Dermis microvascular lymphatic vessel endothelial cell (primary cell): ENCODE results near the gene TPI1. TPM values are rescaled to one million over a fixed set of nuclear protein-coding genes. Genes with fewer than 3 reads are reported as not detected.

Experiments used
- DNase-seq, 2 donors: peaks; one replicate each; pipeline versions ENCODE4 v3.0.0 to v3.0.0-alpha.2; 2010; ENCODE audit warnings: low read depth in 2 of 2
- total RNA-seq: library from RNA; depleted of rRNA; stranded (reverse); fragments of >200 nt; gene quantifications from 2 replicates; pipeline ENCODE4 v1.2.1, GENCODE V29; 2014

TPI1 gene
- total RNA-seq, 1 donor from 2014 or later = 977 TPM

DNA sequence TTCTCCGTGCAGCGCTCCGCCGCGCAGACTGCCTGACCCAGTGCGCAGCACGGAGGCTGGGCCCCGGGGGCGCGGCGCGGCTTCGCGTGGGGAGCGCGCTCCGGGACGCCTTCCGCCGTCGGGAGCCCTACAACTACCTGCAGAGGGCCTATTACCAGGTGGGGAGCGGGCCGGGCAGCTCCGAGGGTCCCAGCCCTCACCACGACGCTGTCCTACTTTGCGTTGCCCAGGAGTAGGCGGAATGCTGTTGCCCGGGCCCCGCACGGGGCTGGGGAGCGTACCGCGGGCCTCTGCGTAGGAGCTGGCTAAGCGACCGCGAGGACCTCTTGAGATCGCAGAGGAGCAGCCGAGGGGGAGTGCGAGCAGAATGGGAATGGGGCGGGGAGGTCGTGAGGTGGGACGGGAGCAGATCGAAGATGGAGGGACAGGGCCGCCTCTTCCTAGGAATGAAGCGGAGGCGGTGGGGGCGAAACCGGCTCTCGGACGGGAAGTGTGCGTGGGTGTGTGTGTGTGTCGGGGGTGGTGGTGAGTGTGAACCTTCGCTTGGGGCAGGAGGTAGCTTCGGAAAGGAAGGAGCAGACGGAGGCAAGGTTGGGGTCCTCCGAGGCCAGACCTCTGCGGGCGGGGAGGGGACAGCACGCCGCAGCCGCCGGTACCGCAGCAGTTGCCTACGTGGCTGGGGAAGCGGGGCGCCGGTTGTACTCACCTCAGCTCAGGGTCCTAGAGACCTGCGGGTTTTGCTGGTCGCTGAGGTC lies 38.4 kb upstream of the TPI1 start:
- peak in 1 of 2 donors; percentile 61 for DNase-seq

GRCh38 chr12:6829536-6830220 lies 37.7 kb upstream of the TPI1 start:
- DNase-seq = no peak

DNA sequence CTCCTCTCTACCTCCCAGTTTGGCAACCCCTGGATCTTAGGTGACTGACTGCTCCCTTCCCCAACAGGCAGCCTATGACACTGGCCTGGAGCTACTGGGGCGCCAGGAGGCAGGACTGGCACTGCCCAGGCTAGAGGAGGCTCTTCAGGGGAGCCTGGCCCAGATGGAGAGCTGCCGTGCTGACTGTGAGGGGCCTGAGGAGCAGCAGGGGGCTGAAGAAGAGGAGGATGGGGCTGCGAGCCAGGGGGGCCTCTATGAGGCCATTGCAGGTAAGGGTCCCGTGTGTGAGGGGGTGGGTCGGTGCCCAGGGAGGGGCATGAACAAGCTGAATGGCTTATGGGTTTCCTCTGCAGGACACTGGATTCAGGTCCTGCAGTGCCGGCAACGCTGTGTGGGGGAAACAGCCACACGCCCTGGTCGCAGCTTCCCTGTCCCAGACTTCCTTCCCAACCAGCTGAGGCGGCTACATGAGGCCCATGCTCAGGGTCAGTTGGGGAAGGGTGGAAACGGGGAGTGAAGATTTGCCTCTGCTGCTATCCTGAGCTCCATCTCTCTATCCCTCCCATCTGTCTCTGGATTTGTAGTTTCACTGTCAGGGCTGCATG lies 36.9 kb upstream of the TPI1 start:
- DNase-seq = no peak

- DNase-seq = no peak
Observed at GRCh38 chr12:6830999-6831398, 36.3 kb upstream of the TPI1 start.

- DNase-seq = no peak
Observed at GRCh38 chr12:6831450-6831995, 35.8 kb upstream of the TPI1 start.

DNA sequence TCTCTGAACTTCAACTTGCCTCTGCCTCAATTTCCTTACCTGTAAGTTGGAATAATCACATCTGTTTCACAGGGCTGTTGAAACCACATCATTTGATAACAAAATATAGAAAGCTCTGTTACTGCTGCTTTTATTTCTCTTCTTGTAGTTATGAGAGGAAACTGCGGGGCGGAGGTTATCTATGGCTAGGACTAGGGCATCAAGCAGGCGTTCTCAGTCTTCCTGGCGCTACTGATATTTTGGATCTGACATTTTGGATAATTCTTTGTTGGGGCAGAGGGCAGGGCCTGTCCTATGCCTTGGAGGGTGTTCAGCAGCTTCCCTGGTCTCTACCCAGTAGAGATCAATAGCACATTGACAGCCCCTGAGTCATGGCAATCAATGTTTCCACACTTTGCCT lies 35.2 kb upstream of the TPI1 start:
- DNase-seq = no peak

- no peak for DNase-seq
Observed at GRCh38 chr12:6833189-6833890, 34.0 kb upstream of the TPI1 start.

GRCh38 chr12:6834254-6834653 lies 33.1 kb upstream of the TPI1 start:
- no peak for DNase-seq

GRCh38 chr12:6834873-6835272 lies 32.5 kb upstream of the TPI1 start:
- no peak for DNase-seq

- DNase-seq = no peak
Observed at GRCh38 chr12:6836851-6837250, 30.5 kb upstream of the TPI1 start.

GRCh38 chr12:6837370-6838060 lies 29.8 kb upstream of the TPI1 start:
- DNase-seq = no peak

- no peak for DNase-seq
Observed at GRCh38 chr12:6838854-6839253, 28.5 kb upstream of the TPI1 start.

GRCh38 chr12:6839482-6840201 lies 27.7 kb upstream of the TPI1 start:
- DNase-seq = no peak

DNA sequence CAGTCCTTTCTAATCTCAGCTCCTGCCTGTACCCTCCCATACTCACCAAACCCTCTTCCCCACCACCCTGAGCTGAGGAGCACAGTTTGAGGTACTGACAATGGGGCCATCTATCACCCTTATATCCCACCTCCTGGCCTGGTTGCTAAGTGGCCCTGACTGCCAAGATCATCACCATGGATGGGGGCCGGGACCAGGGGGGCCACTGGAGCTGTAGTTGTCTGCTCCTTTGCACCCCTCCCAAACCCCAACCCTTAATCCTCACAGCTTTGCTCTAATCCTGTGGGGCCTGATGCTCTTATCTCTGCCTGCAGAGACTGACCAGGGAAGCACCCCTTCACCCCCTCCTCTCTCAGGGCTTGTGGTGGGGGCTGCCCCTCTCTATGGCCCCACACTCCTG lies 27.0 kb upstream of the TPI1 start:
- DNase-seq = no peak

GRCh38 chr12:6840761-6841515 lies 26.4 kb upstream of the TPI1 start, which contains the start of gene GNB3:
Gene GNB3 (plus strand): TSS chr12:6840925. CDS start chr12:6841288, 363 bp downstream.
- DNase-seq = no peak

- DNase-seq = no peak
Observed at GRCh38 chr12:6842075-6842474, 25.3 kb upstream of the TPI1 start.

- peak in 1 of 2 donors; percentile 16 for DNase-seq
Observed at GRCh38 chr12:6843118-6843902, 24.0 kb upstream of the TPI1 start.

- no peak for DNase-seq
Observed at GRCh38 chr12:6845395-6845794, 21.9 kb upstream of the TPI1 start.

- DNase-seq = no peak
Observed at GRCh38 chr12:6846316-6846869, 20.9 kb upstream of the TPI1 start.
